IPS-18c (cell line): ENCODE results near the gene PGBD4.
"Not testable (repeated sequence)": the region's sequence is repeated elsewhere in the genome, so short reads cannot be mapped to it uniquely, and the experiment has no call there.

Source experiments
- H3K4me3 ChIP-seq: 2 replicates; pipeline ENCODE4 v1.7.0; 2013; ENCODE audit warnings: low read depth, mild to moderate bottlenecking, low read length, moderate library complexity; ENCODE audit not compliant: insufficient read depth
- H3K9me3 ChIP-seq: one replicate; pipeline ENCODE4 v1.6.1; 2013; ENCODE audit warnings: mild to moderate bottlenecking, low read length, moderate library complexity; ENCODE audit not compliant: control insufficient read depth, insufficient read depth

Gene PGBD4

GRCh38 chr15:34106423-34106822, 4.5 kb downstream of the PGBD4 start:
- H3K4me3 ChIP-seq, result no peak overlapping the region
- no peaks in the 10 kb centered on the region for H3K9me3 ChIP-seq

GRCh38 chr15:34107315-34107714, 5.4 kb downstream of the PGBD4 start:
- no peak overlapping the region for H3K4me3 ChIP-seq
- H3K9me3 ChIP-seq, result no peaks in the 10 kb centered on the region

GRCh38 chr15:34109797-34110663, 8.1 kb downstream of the PGBD4 start:
- no peak overlapping the region for H3K4me3 ChIP-seq
- H3K9me3 ChIP-seq, result no peaks in the 10 kb centered on the region

DNA sequence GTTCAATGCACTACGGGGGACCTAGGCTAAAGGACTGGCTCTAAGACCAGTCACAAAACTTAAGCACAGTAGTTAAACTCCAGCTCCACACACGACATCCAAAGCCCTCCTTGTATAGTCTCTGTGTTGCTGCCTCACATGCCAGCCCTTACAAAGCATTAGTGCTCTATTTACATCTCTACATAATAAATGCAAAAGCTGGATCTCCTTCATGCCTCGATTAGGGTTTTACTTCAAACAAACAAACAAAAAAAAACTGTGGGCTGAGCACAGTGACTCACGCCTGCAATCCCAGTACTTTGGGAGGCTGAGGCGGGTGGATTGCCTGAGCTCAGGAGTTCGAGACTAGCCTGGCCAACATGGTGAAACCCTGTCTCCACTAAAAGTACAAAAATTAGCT, 9.6 kb downstream of the PGBD4 start:
- Histone ChIP-seq H3K9me3 (no peaks in the 10 kb centered on the region), H3K4me3 (no peak overlapping the region)

- Histone ChIP-seq H3K9me3 (no peaks in the 10 kb centered on the region), H3K4me3 (no peak overlapping the region)
Measured at GRCh38 chr15:34114215-34114614, 12.3 kb downstream of the PGBD4 start.

DNA sequence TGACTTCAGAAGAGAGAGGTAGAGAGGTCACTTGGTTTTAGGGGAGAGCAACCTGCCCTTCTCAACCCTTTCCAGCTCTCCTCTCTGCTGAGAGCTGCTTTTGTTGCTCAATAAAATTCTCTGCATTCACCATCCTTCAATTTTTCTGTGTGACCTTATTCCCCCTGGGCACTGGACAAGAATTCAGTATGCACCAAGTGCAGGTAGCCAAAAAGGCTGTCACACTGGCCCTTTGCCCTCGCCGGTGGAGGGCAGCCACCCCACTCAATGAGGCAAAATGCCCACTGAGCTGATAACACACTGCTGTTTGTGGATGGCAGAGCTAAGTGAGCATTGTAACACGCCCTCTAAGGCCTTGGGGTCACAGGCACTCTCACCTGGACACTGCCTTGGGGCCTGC, 12.9 kb downstream of the PGBD4 start:
- H3K9me3 ChIP-seq, result no peaks in the 10 kb centered on the region
- H3K4me3 ChIP-seq, result no peak overlapping the region

GRCh38 chr15:34116620-34117019, 14.7 kb downstream of the PGBD4 start:
- no peaks in the 10 kb centered on the region for H3K9me3 ChIP-seq
- no peak overlapping the region for H3K4me3 ChIP-seq

DNA sequence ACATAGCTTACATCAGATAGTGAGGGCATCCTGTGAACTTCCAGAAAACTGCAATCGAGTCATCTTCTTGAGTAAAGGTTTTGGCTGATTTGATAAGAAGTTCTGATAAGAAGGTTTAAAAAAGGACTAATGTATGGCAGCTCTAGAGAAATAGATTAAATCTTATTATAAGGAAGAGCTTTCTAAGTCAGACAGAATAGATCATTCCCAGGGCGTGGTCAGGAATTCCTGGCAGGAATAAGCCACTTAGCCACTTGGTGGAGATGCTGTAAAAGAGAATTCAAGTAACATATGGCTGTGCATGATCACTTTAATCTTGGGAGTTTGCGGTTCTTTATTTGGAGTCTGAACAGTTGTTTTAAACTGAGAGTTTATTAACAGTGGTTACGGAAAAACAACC, 17.4 kb downstream of the PGBD4 start:
- H3K4me3 ChIP-seq, result no peak overlapping the region
- H3K9me3 ChIP-seq, result no peaks in the 10 kb centered on the region

- not testable (repeated sequence) for H3K4me3 ChIP-seq, H3K9me3 ChIP-seq
Measured at GRCh38 chr15:34120420-34120819, 18.5 kb downstream of the PGBD4 start.

DNA sequence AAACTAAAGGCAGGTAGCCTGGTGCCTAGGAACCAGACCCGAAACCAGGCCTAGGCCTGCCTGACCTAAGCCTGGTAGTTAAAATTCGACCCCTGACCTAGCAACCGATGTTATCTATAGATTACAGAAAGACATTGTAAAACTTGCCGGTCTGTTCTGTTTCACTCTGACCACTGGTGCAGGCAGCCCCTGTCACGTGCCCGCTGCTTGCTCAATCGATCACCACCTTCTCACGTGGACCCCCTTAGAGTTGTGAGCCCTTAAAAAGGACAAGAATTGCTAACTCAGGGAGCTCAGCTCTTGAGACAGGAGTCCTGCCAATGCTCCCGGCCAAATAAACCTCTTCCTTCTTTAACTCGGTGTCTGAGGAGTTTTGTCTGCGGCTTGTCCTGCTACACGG, 19.9 kb downstream of the PGBD4 start:
- not testable (repeated sequence) for H3K4me3 ChIP-seq, H3K9me3 ChIP-seq

DNA sequence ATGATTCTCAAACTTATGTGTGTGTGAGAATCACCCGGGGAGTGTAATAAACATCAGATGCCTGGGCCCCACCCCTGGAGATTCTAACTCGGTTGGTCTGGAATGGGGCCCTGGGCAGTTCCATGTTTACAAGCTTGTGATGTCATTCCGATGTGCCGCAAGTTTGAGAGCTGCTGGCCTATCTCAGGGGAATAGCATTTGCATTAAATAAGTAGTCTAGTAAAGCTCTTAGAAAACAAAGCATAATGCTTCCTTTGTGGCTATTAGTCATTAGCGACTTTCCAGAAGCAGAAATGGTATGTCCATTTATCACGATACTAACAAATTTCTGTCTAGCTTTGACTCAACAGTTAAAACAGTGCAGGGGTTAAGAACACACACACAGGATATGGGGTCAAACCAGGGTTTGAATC, 20.9 kb downstream of the PGBD4 start:
- Histone ChIP-seq H3K9me3 (no peaks in the 10 kb centered on the region), H3K4me3 (no peak overlapping the region)

DNA sequence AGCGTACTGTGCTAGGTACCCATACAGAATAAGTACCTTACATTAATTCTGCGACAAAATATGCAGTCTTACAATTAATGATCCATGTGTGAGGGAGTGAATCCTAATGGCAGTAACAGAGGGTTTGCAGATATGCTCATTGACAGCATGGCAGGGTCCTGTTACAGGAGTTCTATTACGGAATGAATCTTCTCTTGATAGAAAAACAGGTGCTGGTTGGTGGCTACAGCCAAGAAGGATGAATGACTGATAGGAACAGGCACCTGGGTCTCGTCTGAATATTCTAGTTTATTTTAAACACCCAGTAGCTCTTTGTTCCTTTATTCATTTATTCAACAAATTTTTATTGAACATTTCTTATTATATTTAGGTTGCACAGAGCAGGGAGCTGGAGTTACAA, 22.8 kb downstream of the PGBD4 start:
- H3K4me3 ChIP-seq, result no peak overlapping the region
- H3K9me3 ChIP-seq, result no peaks in the 10 kb centered on the region

GRCh38 chr15:34125945-34126344, 24.1 kb downstream of the PGBD4 start:
- H3K4me3 ChIP-seq, result no peak overlapping the region
- H3K9me3 ChIP-seq, result no peaks in the 10 kb centered on the region

DNA sequence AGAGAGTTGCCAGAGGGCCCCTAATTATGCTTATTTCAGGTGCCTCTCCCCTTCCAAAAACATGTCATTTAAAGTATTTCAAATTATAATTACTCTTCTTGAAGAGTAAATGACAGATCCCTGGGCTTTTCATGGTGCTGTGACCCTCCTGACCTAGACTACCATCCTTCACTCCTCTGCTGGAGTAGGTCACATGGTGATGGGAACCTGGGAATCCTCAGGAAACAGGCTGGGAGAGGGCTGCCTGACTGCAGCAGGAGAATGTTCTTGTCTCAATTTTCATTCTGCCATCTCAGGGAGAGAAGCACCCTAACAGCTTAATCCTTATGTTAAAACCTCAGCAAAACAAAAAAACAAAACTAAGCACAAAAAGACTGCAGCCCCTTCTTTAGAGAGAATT, 24.6 kb downstream of the PGBD4 start:
- Histone ChIP-seq H3K4me3 (no peak overlapping the region), H3K9me3 (no peaks in the 10 kb centered on the region)

GRCh38 chr15:34128898-34129297, 27.0 kb downstream of the PGBD4 start:
- H3K4me3 ChIP-seq, result no peak overlapping the region
- H3K9me3 ChIP-seq, result no peaks in the 10 kb centered on the region

- H3K9me3 ChIP-seq, result no peaks in the 10 kb centered on the region
- no peak overlapping the region for H3K4me3 ChIP-seq
Measured at GRCh38 chr15:34132881-34133280, 31.0 kb downstream of the PGBD4 start.

DNA sequence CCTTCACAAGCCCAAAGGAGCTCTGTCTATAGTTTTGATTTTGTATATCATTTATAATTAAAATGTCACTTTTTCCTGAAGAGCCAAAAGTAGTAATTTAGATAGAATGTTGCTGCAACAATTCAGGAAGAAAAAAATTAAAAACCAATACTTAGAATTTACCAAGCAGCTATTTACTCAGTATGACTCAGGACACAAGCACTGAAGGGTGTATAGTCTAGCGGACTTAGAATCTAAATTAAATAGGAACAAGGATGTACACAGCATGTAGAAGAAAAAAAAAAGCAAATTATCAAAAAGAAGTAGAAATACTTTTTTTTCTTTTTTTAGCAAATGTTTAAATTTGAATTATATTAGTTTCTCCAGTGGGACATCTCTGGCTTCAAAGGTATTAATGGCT, 31.6 kb downstream of the PGBD4 start:
- Histone ChIP-seq H3K4me3 (no peak overlapping the region), H3K9me3 (no peaks in the 10 kb centered on the region)

DNA sequence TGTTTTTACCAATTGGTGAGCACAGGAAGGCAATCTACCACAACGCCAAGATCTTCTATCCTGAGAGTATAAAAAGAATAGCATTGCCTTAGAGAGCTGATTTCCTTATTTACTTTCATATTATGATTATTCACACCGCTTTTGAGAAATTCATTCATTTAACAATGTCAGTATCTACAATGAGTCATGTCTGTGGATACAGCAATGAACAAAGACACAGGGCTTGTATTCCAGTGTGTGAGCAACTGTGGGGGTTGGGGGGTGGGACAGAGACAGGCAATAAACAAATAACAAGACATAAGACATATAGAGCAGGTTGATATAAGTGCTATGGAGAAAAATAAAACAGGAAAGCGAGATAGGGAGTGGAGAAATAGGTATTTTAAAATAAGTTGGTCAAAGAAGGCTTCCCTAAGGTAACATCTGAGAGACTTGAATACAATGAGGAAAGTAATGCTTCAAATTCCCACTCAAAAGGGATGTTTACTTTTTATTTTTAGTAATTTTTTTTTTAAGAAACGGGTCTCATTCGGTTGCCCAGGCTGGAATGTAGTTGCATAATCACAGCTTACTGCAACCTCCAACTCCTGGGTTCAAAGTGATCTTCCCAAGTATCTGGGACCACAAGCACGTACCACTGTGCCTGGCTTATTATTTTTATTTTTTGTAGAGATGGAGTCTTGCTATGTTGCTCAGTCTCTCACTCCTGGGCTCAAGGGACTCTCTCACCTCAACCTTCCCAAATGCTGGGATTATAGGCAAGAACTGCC, 45.7 kb downstream of the PGBD4 start:
- Histone ChIP-seq H3K9me3 (no peaks in the 10 kb centered on the region), H3K4me3 (no peak overlapping the region)
